ENCODE measurements around the gene CREG1.

The CREG1 gene

GRCh38 chr1:167514288-167514687, 39.3 kb downstream of the CREG1 start:
- DNase-seq = no peak
- in situ Hi-C loops (cut with HindIII; ENCODE audit: low pct_ligation_motif_present, low pct_unique_long_range_greater_than_20kb, low sequenced_read_pairs) = no loop called here

- in situ Hi-C loops (cut with HindIII; ENCODE audit: low pct_ligation_motif_present, low pct_unique_long_range_greater_than_20kb, low sequenced_read_pairs) = no loop called here
- no peak for DNase-seq
Observed at GRCh38 chr1:167512046-167512654, 41.4 kb downstream of the CREG1 start.

DNA sequence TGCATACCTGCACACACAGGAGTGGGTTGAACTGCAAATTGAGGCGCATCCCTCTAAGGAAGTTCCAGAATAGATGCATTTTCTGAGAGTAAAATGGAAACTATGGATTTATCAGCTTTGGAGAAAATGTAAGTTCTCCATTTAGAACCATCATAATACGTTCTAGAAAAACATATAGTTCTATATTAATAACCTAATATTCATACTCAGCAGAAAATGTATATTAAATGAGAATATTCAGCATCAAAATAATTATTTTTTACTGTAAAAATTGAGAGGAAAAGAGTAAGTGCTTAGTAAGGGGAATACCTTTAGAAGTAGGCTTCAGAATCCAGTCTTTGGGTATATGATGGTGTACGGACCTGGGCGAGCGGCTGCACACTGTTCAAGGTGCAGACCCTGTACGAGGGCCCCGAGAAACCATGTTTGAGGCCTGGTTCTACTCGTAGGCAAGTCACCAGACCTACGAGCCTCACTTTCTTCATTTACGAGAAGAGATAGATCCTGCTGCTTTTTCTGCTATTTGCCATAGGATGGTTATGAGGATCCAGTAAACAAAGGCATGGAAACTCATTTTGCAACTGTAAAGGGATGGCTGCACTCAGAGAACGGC, 42.1 kb downstream of the CREG1 start:
- no peak for DNase-seq
- in situ Hi-C loops (cut with HindIII; ENCODE audit: low pct_ligation_motif_present, low pct_unique_long_range_greater_than_20kb, low sequenced_read_pairs) = no loop called here

DNA sequence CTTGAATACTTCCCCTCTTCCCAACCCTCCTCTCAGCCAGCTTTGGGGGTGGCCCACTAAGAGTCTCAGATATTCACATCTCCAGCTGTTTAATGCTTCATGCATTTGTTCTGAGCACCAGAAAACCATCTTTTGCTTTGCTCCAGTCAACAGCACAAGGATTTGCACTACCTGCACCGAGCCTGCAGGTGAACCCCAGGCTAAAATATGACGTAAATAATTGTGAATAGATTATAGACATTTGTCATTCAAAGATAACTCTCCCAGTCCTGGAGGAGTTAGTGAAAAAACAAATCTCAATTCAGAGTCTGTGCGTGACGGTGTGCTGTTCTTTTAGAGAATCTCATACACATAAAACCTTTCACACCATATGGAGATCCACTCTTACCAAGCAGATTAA, 42.7 kb downstream of the CREG1 start:
- in situ Hi-C loops (cut with HindIII; ENCODE audit: low pct_ligation_motif_present, low pct_unique_long_range_greater_than_20kb, low sequenced_read_pairs) = no loop called here

GRCh38 chr1:167510244-167510643, 43.3 kb downstream of the CREG1 start:
- DNase-seq = no peak

More for the DNA sequence above, 42.7 kb downstream of the CREG1 start:
- no peak for DNase-seq

DNA sequence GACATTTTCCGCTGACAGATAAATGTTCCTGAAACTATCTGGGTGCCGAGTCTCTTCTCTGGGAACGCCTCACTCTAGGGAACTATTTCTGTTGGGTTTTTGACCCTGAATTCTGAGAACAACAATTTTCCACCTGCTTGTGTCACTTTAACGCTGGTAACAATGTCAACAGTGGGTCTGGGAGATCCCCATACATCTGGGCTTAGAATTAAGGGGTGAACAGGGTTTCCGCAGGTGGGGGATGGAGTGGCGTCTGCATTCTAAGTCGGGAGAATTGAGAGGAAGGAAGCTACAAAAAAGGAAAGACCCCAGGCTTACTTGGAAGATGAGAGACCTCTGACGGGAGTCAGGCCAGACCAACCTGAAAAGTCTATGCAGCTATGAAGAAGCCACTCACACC, 44.0 kb downstream of the CREG1 start:
- in situ Hi-C loops (cut with HindIII; ENCODE audit: low pct_ligation_motif_present, low pct_unique_long_range_greater_than_20kb, low sequenced_read_pairs) = no loop called here
- no peak for DNase-seq

More at GRCh38 chr1:167510244-167510643, 43.3 kb downstream of the CREG1 start:
- in situ Hi-C loops (cut with HindIII; ENCODE audit: low pct_ligation_motif_present, low pct_unique_long_range_greater_than_20kb, low sequenced_read_pairs) = no loop called here

DNA sequence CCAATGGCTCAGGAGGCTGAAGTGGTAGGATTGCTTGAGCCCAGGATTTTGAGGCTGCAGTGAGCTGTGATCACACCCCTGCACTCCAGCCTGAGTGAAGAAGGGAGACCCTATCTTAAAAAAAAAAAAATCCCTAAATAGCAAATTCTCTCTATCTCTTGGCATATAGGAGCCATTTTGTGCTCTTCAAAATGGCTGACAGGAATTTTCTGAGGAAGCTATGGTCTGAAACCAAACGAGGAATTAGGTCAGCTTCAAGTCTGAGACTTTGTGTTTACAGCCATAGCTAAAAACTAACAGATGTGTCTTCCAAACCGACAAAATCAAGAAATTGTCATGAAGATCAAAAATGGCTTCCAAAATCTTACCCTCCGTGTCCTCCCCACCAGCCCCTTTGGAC, 45.8 kb downstream of the CREG1 start:
- no peak for DNase-seq
- in situ Hi-C loops (cut with HindIII; ENCODE audit: low pct_ligation_motif_present, low pct_unique_long_range_greater_than_20kb, low sequenced_read_pairs) = no loop called here

DNA sequence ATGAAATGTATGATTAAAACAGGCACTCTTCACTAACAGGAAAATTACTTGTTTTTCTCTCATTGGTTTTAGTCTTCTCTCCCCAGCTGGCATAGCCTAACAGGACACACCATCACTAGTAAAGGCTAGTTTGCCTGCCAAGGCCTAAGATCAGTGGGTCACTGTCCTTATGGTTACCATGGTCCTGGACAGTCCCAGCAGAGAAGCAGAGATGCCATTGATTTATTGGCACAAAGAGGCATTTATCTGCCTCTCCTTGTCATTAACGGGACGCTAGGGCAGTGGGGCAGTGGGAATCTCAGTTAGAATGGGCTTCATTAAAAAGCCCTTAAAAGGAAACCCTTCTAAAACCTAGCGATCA, 49.1 kb downstream of the CREG1 start:
- no peak for DNase-seq
- in situ Hi-C loops (cut with HindIII; ENCODE audit: low pct_ligation_motif_present, low pct_unique_long_range_greater_than_20kb, low sequenced_read_pairs) = no loop called here

DNA sequence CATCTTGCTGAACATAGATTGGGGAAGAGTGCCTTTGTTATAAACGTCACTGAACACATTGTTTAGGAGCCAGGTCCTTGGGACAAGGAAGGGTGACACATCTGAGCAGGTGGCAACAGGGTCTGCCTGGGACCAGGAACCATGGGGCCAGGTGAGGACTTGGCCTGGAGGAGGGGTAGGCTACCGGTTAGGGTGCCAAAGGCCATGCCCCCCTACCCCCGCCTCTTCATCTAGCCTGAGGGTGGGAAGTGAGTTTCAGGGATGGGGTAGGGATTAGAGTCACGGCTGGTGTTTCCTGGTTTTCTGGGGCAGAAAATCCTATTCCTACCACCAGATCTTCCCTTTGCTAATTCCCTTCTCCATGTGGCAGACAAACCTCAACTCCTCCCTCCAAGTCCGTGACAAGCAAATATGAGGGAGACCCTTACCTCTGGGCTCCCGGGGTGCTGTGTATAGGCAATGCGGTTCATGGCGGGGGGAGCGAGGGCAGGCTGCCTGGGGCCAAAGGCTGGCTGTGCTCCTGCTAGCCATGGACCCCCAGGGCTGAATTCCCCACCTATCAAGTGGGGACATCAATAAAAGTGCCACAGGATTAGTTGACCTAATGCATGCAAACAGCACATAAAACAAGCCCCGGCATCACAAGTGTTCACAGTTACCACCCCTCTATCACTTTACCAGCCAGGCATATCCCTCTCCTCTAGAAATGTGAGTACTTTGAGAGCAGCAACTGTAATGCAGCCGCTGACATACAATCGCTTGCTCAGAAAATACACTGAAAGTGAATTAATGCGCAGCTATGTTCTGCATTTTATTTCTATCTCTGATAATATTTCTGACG, 49.7 kb downstream of the CREG1 start:
- DNase-seq = no peak
- in situ Hi-C loops (cut with HindIII; ENCODE audit: low pct_ligation_motif_present, low pct_unique_long_range_greater_than_20kb, low sequenced_read_pairs) = no loop called here

DNA sequence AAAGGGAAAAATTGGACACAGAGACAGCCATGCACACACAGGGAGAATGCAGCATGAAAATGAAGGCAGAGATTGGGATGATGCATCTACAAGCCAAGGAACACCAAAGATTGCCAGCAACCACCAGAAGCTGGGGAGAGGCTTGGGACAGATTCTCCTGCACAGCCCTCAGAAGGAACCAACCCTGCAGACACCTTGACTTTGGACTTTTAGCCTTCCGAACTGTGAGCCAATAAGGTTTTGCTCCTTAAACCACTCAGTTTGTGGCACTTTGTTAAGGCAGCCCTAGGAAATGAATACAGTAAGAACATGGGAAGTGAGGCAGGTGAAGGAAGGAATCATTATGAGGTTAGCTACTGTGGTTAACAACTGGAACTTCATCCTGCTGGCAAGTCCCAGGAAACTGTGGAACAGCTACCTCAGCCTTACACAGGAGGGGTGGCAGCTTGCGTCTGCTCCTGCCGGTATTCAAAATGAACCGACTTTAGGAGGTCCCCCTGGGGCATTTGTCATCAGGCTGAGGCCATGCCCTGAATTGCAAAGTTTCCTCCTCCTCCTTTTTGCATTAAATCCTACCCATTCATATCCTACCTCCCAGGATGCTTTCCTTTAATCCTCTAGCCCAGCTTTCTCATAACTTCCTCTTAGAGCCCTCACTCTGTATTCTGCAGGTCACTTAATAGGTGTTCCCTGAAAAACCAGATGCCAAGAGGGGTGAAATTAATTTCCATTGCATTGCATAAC, 50.7 kb downstream of the CREG1 start:
- DNase-seq = no peak
- in situ Hi-C loops (cut with HindIII; ENCODE audit: low pct_ligation_motif_present, low pct_unique_long_range_greater_than_20kb, low sequenced_read_pairs) = no loop called here

- DNase-seq = no peak
- in situ Hi-C loops (cut with HindIII; ENCODE audit: low pct_ligation_motif_present, low pct_unique_long_range_greater_than_20kb, low sequenced_read_pairs) = no loop called here
Observed at GRCh38 chr1:167502192-167502551, 51.4 kb downstream of the CREG1 start.

GRCh38 chr1:167501515-167502191, 51.9 kb downstream of the CREG1 start:
- in situ Hi-C loops (cut with HindIII; ENCODE audit: low pct_ligation_motif_present, low pct_unique_long_range_greater_than_20kb, low sequenced_read_pairs) = no loop called here
- DNase-seq = no peak

DNA sequence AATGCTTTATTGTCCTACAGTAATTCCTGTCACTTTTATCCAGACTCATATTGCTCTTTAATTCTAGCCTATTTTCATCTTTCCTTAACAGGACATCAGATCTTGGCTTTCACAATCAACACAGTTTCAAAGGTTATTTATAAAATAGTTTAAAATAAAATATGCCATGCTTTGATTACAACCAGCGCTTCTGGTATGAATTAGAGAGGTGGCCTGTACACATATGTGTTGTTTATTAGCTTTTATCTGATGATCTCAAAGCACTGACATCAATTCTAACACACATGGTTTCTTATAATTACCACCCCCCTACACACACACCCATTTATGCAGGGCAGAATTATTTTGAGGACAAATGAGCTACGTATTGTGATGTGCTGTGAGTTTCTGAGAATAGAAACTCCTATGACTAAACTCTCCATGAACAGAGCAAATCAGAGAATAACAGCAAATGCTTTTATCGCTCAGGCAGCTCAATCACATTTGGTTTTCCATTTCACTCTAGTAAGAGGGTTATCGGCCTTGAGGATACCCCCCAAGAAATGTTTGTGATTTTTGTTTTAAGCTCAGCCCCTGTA, 53.2 kb downstream of the CREG1 start:
- DNase-seq = no peak
- in situ Hi-C loops (cut with HindIII; ENCODE audit: low pct_ligation_motif_present, low pct_unique_long_range_greater_than_20kb, low sequenced_read_pairs) = no loop called here

DNA sequence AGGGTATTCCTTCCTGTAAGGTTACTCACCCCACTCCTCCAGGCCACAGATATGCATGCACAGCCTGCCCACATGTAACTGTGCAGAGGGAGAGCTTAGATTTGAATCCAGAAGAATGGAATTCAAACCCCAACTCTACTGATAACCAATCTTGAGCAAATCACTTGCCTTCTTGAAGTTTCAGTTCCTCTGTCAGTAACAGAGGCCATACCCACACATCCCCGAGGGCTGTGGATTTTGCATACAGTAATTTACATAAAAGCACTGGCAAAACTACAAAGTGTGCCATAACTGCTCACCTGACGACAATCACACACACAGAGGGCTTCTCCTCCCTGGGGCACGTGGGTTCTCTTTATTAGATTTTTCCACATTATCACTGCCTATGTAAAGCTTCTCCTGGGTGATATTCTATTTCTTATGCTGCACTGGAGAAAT, 53.9 kb downstream of the CREG1 start:
- in situ Hi-C loops (cut with HindIII; ENCODE audit: low pct_ligation_motif_present, low pct_unique_long_range_greater_than_20kb, low sequenced_read_pairs) = no loop called here
- no peak for DNase-seq

GRCh38 chr1:167499106-167499505, 54.5 kb downstream of the CREG1 start:
- no peak for DNase-seq
- in situ Hi-C loops (cut with HindIII; ENCODE audit: low pct_ligation_motif_present, low pct_unique_long_range_greater_than_20kb, low sequenced_read_pairs) = no loop called here

DNA sequence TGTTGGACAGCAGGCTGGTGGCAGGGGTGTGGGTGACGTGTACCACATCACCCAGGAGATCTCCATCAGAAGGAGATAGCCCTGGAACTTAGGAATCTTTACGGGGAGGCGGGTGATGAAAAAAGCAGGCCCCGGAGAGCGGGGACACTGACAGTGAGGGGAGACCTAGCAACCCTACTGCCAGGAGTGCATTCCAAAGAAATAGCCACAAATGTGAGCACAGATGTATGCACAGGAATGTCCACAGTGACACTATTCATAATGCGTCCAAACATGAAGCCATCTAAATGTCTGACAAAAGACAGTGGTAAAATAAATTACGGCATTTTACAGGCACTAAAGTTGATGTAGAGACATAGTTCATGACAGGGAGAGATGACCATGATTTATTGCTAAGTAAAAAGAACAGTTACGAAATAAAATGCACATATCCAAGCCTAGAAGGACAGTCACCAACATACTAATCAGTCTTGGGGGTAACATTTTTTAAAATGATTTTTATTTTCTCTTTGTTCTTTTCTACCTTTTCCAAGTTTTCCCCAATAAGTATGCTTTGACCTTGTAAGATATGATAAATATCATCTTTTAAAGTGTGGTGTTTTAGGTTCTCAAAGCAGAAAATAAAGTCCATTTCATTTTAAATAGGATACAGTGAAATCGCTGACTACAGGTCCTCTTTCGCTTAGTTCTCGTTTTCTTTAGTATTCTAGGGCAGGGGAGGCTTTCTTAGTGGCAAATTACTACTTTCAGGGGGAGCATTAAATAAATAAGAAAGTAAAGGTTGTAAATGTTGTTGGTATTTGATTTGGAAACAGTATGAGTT, 56.6 kb downstream of the CREG1 start:
- no peak for DNase-seq
- in situ Hi-C loops (cut with HindIII; ENCODE audit: low pct_ligation_motif_present, low pct_unique_long_range_greater_than_20kb, low sequenced_read_pairs) = no loop called here

DNA sequence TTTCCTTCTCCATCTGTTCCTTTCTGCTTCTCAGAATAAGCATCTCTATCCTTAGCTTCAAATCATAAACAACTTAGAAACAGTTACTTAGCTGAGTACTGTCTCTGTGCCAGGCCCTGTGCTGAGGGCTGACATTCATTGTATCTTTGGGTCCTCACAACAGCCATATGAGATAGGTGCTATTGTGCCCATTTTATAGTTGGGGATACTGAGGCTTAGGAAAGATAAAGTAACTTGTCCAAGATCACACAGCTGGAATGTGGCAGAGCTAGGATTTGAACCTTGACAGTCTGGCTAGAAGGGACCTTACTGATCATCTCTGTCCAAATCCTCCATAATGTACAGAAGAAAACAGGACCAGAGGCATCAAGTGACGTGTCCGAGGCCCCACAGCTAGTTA, 60.2 kb downstream of the CREG1 start:
- in situ Hi-C loops (cut with HindIII; ENCODE audit: low pct_ligation_motif_present, low pct_unique_long_range_greater_than_20kb, low sequenced_read_pairs) = no loop called here
- DNase-seq = no peak

GRCh38 chr1:167492481-167492910, 61.1 kb downstream of the CREG1 start:
- in situ Hi-C loops (cut with HindIII; ENCODE audit: low pct_ligation_motif_present, low pct_unique_long_range_greater_than_20kb, low sequenced_read_pairs) = no loop called here
- DNase-seq = no peak
